OCI-LY3 (cell line): ENCODE measurements around the gene PPARG.
"Not testable (repeated sequence)": the region's sequence is repeated elsewhere in the genome, so short reads cannot be mapped to it uniquely, and the experiment has no call there.

Experiments
- H2AFZ ChIP-seq: fragments of 200-600, 300-600 bp; shearing (Covaris generic); 2 replicates; pipeline ENCODE4 v1.6.0; 2014; ENCODE audit warnings: antibody characterized with exemption, low read depth, low read length
- H3K27ac ChIP-seq: fragments of 200-600, 300-600 bp; sonication (generic); 2 replicates; pipeline ENCODE4 v1.5.1; 2014; ENCODE audit warnings: mild to moderate bottlenecking, low read length, moderate library complexity, mixed read lengths
- H3K27me3 ChIP-seq: fragments of 200-600, 300-600 bp; sonication (generic); 2 replicates; pipeline ENCODE4 v1.6.1; 2014; ENCODE audit warnings: low read depth, low read length, mixed read lengths
- H3K36me3 ChIP-seq: fragments of 200-600, 300-600 bp; sonication (generic); replicated peaks from 2 replicates; pipeline ENCODE3; 2014; ENCODE audit warnings: low read depth, low read length, mixed read lengths
- H3K4me1 ChIP-seq: fragments of 300-600, 200-600 bp; sonication (generic); 2 replicates; pipeline ENCODE4 v1.6.1; 2014; ENCODE audit warnings: low read length, mixed read lengths
- H3K4me2 ChIP-seq: fragments of 200-600, 300-600 bp; sonication (generic); 2 replicates; pipeline ENCODE4 v1.6.1; 2014; ENCODE audit warnings: low read length, mixed read lengths
- H3K4me3 ChIP-seq: fragments of 300-600, 200-600 bp; sonication (generic); 2 replicates; pipeline ENCODE4 v1.5.1; 2014; ENCODE audit warnings: antibody characterized with exemption, mild to moderate bottlenecking, low read length, moderate library complexity
- H3K79me2 ChIP-seq: fragments of 300-600, 200-600 bp; shearing (Covaris generic); 2 replicates; pipeline ENCODE4 v1.6.1; 2014; ENCODE audit warnings: mild to moderate bottlenecking, low read length, mixed read lengths
- H3K9ac ChIP-seq: fragments of 300-600, 200-600 bp; shearing (Covaris generic); 2 replicates; pipeline ENCODE4 v1.6.0; 2014; ENCODE audit warnings: mild to moderate bottlenecking, low read length, moderate library complexity
- H3K9me3 ChIP-seq: fragments of 200-600, 300-600 bp; shearing (Covaris generic); 2 replicates; pipeline ENCODE4 v1.6.1; 2014; ENCODE audit warnings: low read length, mixed read lengths; ENCODE audit not compliant: insufficient read depth
- H4K20me1 ChIP-seq: fragments of 200-600, 300-600 bp; sonication (generic); 2 replicates; pipeline ENCODE4 v1.6.1; 2016; ENCODE audit warnings: low read length, mixed read lengths; ENCODE audit not compliant: insufficient read depth
- CTCF ChIP-seq: fragments of 200-600, 300-600 bp; sonication (generic); IDR thresholded peaks from 2 replicates; pipeline ENCODE4 v1.5.1; 2014; ENCODE audit warnings: antibody characterized with exemption, low read length, low read depth
- EZH2phosphoT487 ChIP-seq: fragments of 200-600 bp; shearing (Covaris generic); IDR thresholded peaks from 2 replicates; pipeline ENCODE4 v1.6.1; 2018; ENCODE audit warnings: antibody characterized with exemption, mixed run types, low read depth

PPARG gene

GRCh38 chr3:12270976-12271375 is 17.9 kb upstream of the PPARG start:
- Histone ChIP-seq H3K27ac (no peak overlapping the region), H3K4me2 (no peak overlapping the region), H2AFZ (no peak overlapping the region), H3K9me3 (no peaks in the 10 kb centered on the region), H4K20me1 (no peaks in the 10 kb centered on the region), H3K4me3 (no peak overlapping the region), H3K4me1 (peaks cover 11% of the 10 kb centered on the region), H3K9ac (no peak overlapping the region), H3K27me3 (peaks cover 1% of the 10 kb centered on the region; the same call in 1 of the 2 replicates), H3K79me2 (no peaks in the 10 kb centered on the region), H3K36me3 (no peaks in the 10 kb centered on the region)
- TF ChIP-seq EZH2phosphoT487 (no peak), CTCF (no peak)

- no peaks in the 10 kb centered on the region for H3K36me3 ChIP-seq
- no peaks in the 10 kb centered on the region for H3K9me3 ChIP-seq
- H4K20me1 ChIP-seq, result no peaks in the 10 kb centered on the region
- no peak overlapping the region for H3K27ac ChIP-seq
- H3K9ac ChIP-seq, result no peak overlapping the region
- H3K4me1 ChIP-seq, result peaks cover 11% of the 10 kb centered on the region
- H3K79me2 ChIP-seq, result no peaks in the 10 kb centered on the region
- no peak overlapping the region for H3K4me3 ChIP-seq
- no peak overlapping the region for H2AFZ ChIP-seq
- no peaks in the 10 kb centered on the region; the same call in 1 of the 2 replicates for H3K27me3 ChIP-seq
- TF ChIP-seq EZH2phosphoT487 (no peak), CTCF (no peak)
- peak overlapping the region; percentile 41 for H3K4me2 ChIP-seq
These were observed 15.7 kb upstream of the PPARG start for GRCh38 chr3:12273045-12273695.

- H3K79me2 ChIP-seq, result no peaks in the 10 kb centered on the region
- no peaks in the 10 kb centered on the region for H3K9me3 ChIP-seq
- TF ChIP-seq CTCF (no peak), EZH2phosphoT487 (no peak)
- H3K36me3 ChIP-seq, result no peaks in the 10 kb centered on the region
- no peak overlapping the region for H3K27ac ChIP-seq
- H3K9ac ChIP-seq, result no peak overlapping the region
- H3K4me2 ChIP-seq, result no peak overlapping the region
- H2AFZ ChIP-seq, result no peak overlapping the region
- H4K20me1 ChIP-seq, result no peaks in the 10 kb centered on the region
- peaks cover 4% of the 10 kb centered on the region; the same call in 1 of the 2 replicates for H3K27me3 ChIP-seq
- H3K4me1 ChIP-seq, result peaks cover 11% of the 10 kb centered on the region
- H3K4me3 ChIP-seq, result no peak overlapping the region
These were observed 12.8 kb upstream of the PPARG start for GRCh38 chr3:12275974-12276650.

- not testable (repeated sequence) for H2AFZ ChIP-seq, H3K27ac ChIP-seq, H3K4me3 ChIP-seq, H3K27me3 ChIP-seq, H3K9me3 ChIP-seq, H3K36me3 ChIP-seq, H3K9ac ChIP-seq, H4K20me1 ChIP-seq, H3K79me2 ChIP-seq, H3K4me2 ChIP-seq
- H3K4me1 ChIP-seq, result peaks cover 11% of the 10 kb centered on the region
These were observed 12.0 kb upstream of the PPARG start for GRCh38 chr3:12276827-12277226.
